ENCODE results near the gene F11.
"Not testable (repeated sequence)": the region's sequence is repeated elsewhere in the genome, so short reads cannot be mapped to it uniquely, and the experiment has no call there.

Gene F11

DNA sequence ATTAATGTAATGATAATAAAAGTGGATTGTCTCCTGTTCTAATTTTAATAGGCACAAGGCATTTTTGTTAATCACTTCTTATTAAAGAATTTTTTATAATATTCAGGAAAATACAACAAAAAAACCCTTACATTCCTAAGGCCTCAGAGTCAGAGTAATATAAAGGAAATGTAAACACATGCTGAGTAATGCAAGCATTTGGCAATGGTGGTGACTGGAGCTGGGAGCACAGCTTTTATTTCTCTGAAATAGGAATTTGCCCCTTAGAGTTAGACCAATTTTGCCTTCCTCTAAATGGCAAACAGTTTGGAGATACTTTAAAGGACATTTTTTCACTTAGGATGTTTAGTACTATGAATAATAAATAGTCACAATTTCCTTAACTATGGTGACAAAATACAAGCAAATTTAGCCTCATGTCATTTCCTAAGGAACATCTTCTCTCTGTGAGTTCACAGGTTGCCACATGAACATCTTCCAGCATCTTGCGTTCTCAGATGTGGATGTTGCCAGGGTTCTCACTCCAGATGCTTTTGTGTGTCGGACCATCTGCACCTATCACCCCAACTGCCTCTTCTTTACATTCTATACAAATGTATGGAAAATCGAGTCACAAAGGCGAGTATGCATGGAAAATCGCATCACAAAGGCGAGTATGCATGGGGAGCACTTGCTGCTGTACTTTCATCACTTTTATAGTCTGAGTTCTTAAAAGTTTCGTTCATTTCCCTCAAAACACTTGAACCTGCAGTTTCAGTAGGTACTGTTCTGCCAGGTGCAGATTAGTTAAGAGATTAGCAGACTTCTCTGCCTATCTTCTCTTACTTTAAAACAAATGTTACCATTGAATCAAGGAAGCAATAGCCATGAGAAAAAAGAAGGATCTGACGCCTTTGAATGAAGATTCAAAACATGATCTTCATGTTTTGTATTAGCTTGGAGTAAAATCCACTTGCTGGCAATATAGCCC, 15.9 kb upstream of the F11 start:
- in situ Hi-C loops (cut with MboI; ENCODE audit: low sequenced_read_pairs): no loop called here

GRCh38 chr4:186250760-186251159, 15.2 kb upstream of the F11 start:
- in situ Hi-C loops (cut with MboI; ENCODE audit: low sequenced_read_pairs): no loop called here

DNA sequence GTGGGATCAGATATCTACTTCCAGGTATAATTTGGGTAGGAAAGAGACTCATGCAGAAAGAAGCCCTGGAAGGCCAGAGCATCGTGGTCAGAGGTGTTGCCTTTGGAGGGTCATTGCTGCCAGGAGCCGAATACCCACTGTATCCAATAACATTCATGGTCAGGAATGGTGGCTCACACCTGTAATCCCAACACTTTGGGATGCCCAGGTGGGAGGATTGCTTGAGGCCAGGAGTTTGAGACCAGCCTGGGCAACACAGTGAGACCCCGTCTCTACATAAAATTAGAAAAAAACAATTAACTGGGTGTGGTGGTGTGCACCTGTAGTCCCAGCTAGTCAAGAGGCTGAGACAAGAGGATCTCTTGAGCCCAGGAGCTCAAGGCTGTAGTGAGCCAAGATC, 10.9 kb upstream of the F11 start:
- in situ Hi-C loops (cut with MboI; ENCODE audit: low sequenced_read_pairs): no loop called here

DNA sequence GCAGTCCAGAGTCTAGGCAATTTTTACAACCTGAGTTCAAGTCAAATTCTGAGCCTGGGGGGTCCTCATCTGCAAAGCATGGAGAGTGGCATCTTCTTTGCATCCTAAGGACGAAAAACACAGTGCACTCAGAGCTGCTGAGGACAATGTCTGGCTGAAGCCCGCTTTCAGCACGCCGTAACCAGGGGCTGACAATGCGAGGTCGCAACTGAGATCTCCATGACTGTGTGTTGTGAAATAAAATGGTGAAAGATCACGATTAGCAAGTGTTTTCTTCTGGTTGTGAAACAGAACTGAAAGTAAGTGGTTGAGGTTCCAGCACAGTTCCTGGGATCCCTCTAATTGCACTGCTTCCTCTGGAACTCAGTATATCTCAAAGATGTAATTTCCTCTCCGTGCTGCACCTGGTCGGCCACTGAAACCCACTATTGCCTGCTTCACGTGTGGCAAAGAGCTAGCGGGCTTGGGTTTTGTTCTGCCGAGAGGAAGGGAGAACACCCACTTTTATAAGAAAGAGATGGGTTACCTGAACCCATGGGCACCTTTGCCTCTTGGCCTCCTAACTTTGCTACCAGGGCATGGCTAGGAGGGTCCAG, 7.7 kb upstream of the F11 start:
- in situ Hi-C loops (cut with MboI; ENCODE audit: low sequenced_read_pairs): no loop called here

- in situ Hi-C loops (cut with MboI; ENCODE audit: low sequenced_read_pairs): no loop called here
These were observed 5.9 kb upstream of the F11 start for GRCh38 chr4:186260117-186260503.

- in situ Hi-C loops (cut with MboI; ENCODE audit: low sequenced_read_pairs): no loop called here
These were observed 5.2 kb upstream of the F11 start for GRCh38 chr4:186260504-186261448.

- in situ Hi-C loops (cut with MboI; ENCODE audit: low sequenced_read_pairs): no loop called here
These were observed 1.3 kb upstream of the F11 start for GRCh38 chr4:186264660-186265059.

DNA sequence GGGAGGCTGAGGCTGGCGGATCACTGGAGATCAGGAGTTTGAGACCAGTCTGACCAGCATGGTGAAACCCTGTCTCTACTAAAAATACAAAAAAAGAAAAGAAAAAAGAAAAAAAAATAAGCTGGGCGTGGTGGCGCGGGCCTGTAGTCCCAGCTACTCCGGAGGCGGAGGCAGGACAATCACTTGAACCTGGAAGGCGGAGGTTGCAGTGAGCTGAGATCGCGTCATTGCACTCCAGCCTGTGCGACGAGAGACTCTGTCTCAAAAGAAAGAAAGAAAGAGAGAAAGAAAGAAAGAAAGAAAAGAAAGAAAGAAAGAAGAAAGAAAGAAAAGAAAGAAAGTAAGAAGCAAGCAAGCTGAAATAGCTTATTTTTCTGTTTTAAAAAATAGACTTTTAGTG, 739 bp upstream of the F11 start:
- in situ Hi-C loops (cut with MboI; ENCODE audit: low sequenced_read_pairs): not testable (repeated sequence)

DNA sequence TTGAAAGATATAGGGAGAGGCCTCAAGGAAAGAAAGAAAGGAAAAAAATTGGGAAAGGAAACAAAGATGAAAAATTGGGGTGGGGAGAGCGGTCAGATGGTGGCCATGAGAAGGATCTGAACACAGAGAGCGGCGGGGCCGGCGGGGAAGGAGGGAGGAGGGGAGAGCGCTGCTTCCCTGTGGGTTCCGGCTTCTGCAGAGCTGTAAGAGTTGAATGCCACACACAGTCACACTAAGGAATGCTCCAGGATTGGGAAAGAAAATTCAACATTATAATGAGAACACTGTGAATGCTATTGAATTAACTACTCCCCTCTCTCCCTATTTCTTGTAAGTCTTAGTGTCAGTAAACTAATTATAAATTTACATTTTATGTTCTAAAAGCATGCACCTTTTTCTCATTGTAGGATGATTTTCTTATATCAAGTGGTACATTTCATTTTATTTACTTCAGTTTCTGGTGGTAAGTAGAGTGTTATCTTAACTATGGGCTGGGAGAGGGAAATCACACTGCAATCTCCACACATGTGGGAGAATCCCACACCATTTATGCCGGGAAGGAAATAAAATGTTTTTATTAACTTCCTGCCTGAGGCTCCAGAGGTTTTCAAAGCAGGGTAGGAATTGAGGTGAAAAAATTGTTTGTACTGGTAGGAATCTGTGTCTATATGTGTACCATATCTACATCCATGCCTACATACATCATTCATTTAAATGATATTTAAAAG, 904 bp downstream of the F11 start:
- in situ Hi-C loops (cut with MboI; ENCODE audit: low sequenced_read_pairs): no loop called here

DNA sequence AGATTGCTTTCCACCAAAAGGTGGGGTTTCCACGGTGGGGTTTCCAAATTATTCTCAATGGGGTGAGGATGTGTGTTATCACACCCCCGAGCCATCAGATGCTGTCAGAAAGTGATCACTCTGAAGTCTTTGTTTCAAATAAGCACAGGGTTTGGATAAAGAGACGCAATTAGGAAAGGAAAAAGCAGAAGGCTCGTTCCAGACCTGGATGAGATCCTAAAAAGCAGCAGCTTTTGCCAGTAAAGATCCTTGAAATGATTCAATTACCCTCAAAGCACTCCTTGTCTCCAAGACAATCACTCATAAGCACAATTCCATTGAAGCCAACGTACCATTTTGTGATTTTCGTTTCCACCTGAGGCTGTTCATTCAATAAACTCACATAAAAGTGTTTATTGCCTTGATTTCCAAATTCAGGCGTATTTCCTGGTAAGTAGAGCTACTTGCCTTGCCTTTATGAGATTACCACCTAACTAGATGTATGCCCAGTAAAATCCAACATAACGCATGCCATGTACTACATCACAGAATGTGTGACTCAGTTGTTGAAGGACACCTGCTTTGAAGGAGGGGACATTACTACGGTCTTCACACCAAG, 5.2 kb downstream of the F11 start:
- in situ Hi-C loops (cut with MboI; ENCODE audit: low sequenced_read_pairs): no loop called here

GRCh38 chr4:186272699-186273391, 6.9 kb downstream of the F11 start:
- in situ Hi-C loops (cut with MboI; ENCODE audit: low sequenced_read_pairs): no loop called here

DNA sequence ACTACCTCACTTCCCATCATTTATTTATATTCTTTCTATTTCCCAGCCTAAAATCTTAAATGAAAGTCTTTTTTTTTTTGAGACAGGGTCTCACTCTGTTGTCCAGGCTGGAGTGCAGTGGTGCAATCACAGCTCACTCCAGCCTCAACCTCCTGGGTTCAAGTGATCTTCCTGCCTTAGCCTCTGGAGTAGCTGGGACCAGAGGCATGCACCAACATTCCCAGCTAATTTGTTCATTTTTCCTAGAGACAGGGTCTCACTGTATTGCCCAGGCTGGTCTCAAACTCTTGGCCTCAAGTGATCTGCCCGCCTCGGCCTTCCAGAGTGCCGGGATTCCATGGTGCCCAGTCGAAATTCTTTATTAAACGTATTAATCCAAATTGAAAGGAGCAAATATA, 7.4 kb downstream of the F11 start:
- in situ Hi-C loops (cut with MboI; ENCODE audit: low sequenced_read_pairs): not testable (repeated sequence)

- in situ Hi-C loops (cut with MboI; ENCODE audit: low sequenced_read_pairs): no loop called here
These were observed 17.3 kb downstream of the F11 start for GRCh38 chr4:186283311-186283710.

DNA sequence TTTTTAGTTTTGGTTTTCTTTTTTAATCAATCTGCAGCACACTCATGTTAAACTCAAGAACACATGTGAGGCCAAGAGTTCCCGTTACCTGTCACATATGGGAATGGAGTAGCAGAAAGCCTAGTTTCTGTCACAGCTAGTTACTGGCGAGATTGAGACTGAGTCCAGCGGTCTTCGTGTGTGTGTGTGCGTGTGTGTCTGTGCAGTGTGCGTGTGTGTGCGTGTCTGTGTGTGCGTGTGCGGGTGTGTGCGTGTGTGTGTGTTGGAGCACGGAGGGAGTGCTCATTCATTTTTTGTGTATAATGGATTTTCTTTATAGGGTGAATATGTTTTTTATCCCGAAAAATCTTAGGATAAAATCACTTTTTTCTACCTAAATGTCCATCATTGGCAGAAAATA, 19.2 kb downstream of the F11 start:
- in situ Hi-C loops (cut with MboI; ENCODE audit: low sequenced_read_pairs): no loop called here

- in situ Hi-C loops (cut with MboI; ENCODE audit: low sequenced_read_pairs): no loop called here
These were observed 20.6 kb downstream of the F11 start for GRCh38 chr4:186286581-186286980.

- in situ Hi-C loops (cut with MboI; ENCODE audit: low sequenced_read_pairs): no loop called here
These were observed 25.4 kb downstream of the F11 start for GRCh38 chr4:186291256-186291890.

- in situ Hi-C loops (cut with MboI; ENCODE audit: low sequenced_read_pairs): no loop called here
These were observed 28.2 kb downstream of the F11 start for GRCh38 chr4:186294160-186294559.

DNA sequence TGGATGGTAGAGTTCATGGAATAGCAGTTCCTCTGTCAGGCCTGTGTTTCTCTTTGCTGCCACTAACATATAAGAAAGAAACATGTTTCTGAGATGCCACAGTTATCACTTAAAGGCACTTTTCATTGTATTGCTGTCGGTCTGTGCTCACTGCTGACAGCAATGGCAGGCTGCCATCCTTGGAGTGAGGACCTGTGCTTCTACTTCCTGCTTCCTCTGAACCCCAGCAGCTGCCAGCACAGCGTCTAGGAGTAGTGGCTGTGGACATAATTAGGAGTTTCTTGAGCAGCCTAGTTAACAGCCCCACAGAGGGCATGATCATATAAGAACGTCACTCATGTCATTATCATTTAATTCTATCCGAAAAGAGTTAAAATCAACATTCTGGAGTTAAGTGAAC, 30.5 kb downstream of the F11 start:
- in situ Hi-C loops (cut with MboI; ENCODE audit: low sequenced_read_pairs): no loop called here

- in situ Hi-C loops (cut with MboI; ENCODE audit: low sequenced_read_pairs): no loop called here
These were observed 31.1 kb downstream of the F11 start for GRCh38 chr4:186297013-186297645.

All from hTERT RPE-1 (cell line).